Neural crest cell (in vitro differentiated cells): ENCODE data around the gene SNX13. TPM values are rescaled to one million over a fixed set of nuclear protein-coding genes. Genes with fewer than 3 reads are reported as not detected.

Experiments
- DNase-seq: peaks from one replicate; pipeline ENCODE4 v3.0.0; 2021; ENCODE audit warnings: low read depth, mixed read lengths, low spot score
- H3K27ac Mint-ChIP-seq: one replicate; pipeline ENCODE4 v1.8.0; 2021; ENCODE audit warnings: mild to moderate bottlenecking, mixed read lengths; ENCODE audit not compliant: unreplicated experiment
- H3K27me3 Mint-ChIP-seq: 2 replicates; pipeline ENCODE4 v1.8.0; 2021; ENCODE audit warnings: low read depth, mild to moderate bottlenecking, mixed read lengths
- H3K36me3 Mint-ChIP-seq: 2 replicates; pipeline ENCODE4 v1.8.0; 2021; ENCODE audit warnings: low read depth, mild to moderate bottlenecking, mixed read lengths
- H3K4me1 Mint-ChIP-seq: 2 replicates; pipeline ENCODE4 v1.8.0; 2021; ENCODE audit warnings: mixed read lengths
- H3K4me3 Mint-ChIP-seq: one replicate; pipeline ENCODE4 v1.8.0; 2021; ENCODE audit warnings: mild to moderate bottlenecking, mixed read lengths
- H3K9me3 Mint-ChIP-seq: 2 replicates; pipeline ENCODE4 v1.8.0; 2021; ENCODE audit warnings: mixed read lengths
- total RNA-seq: library from RNA; stranded (reverse); gene quantifications from 2 replicates; pipeline ENCODE4 v1.2.1, GENCODE V29; 2021
- TF ChIP-seq, protein P1 (sequence below): fragments of 200-600 bp; sonication (generic); conservative IDR thresholded peaks from 2 replicates; pipeline ENCODE4 v1.5.0; 2021; ENCODE audit warnings: antibody characterized with exemption, mild to moderate bottlenecking

Gene SNX13
- total RNA-seq, 1 donor from 2014 or later, result 35.4 TPM

DNA sequence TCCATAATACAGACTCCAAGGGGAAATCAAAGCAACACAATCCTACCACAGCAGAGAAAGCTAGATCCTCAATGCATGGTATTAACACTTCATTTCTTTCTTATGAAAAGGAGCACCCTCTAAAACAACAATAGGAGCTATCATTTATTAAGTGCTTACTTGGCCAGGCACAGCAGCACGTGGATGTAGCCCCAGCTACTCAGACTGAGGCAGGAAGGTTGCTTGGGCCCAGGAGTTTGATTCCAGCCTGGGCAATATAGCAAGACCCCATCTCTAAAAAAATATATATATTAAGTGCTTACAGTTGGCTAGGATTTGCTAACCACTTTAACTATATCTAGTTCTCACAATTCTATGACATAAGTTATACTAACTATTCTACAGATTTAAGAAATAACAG lies 12.2 kb downstream of the SNX13 start:
- Mint-ChIP-seq H3K9me3 (no peaks in the 10 kb centered on the region), H3K36me3 (no peaks in the 10 kb centered on the region), H3K27ac (no peak overlapping the region), H3K4me3 (no peak overlapping the region), H3K4me1 (no peaks in the 10 kb centered on the region), H3K27me3 (no peaks in the 10 kb centered on the region)
- no peak for DNase-seq
- TF ChIP-seq, protein P1, sequence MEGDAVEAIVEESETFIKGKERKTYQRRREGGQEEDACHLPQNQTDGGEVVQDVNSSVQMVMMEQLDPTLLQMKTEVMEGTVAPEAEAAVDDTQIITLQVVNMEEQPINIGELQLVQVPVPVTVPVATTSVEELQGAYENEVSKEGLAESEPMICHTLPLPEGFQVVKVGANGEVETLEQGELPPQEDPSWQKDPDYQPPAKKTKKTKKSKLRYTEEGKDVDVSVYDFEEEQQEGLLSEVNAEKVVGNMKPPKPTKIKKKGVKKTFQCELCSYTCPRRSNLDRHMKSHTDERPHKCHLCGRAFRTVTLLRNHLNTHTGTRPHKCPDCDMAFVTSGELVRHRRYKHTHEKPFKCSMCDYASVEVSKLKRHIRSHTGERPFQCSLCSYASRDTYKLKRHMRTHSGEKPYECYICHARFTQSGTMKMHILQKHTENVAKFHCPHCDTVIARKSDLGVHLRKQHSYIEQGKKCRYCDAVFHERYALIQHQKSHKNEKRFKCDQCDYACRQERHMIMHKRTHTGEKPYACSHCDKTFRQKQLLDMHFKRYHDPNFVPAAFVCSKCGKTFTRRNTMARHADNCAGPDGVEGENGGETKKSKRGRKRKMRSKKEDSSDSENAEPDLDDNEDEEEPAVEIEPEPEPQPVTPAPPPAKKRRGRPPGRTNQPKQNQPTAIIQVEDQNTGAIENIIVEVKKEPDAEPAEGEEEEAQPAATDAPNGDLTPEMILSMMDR, result no peak

DNA sequence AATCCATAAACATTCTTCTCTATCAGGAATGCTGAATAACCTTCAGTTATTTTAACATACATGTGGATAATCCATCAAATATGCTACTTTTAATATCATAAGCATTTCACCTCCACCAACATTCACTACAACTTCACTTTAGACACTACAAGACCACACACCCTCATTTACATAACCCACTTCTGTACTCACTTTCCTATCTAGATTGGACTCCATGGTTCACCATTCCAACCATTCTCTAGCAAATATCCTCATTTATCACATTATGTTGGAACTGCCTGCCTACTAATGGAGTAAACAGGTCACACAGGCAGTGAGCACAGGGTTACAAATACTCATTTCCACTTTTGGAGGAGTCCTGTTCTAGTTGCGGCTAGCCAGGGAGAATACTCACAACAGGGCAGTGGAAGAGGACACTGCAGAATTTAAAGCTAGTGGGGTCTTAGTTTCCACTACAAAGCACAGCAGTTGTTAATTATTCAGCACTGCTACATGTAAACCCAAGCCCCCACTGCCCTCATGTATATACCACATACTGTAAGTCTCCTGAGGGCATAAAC lies 18.4 kb downstream of the SNX13 start:
- peaks cover 18% of the 10 kb centered on the region for H3K4me1 Mint-ChIP-seq
- H3K27ac Mint-ChIP-seq, result no peak overlapping the region
- peaks cover 13% of the 10 kb centered on the region for H3K36me3 Mint-ChIP-seq

DNA sequence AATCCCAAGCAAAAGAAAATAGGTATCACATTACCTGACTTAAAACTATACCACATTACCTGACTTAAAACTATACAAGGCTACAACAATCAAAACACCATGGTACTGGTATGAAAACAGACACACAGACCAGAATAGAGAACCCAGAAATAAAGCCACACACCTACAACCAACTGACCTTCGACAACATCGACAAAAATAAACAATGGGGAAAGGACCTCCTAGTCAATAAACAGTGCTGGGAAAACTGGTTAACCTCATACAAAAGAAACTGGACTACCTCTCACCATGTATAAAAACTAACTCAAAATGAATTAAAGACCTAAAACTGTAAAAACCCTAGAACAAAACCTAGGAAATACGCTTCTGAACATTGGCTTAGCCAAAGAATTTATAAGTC lies 22.5 kb downstream of the SNX13 start:
- Mint-ChIP-seq H3K27me3 (no peaks in the 10 kb centered on the region), H3K4me1 (peaks cover 38% of the 10 kb centered on the region), H3K9me3 (peaks cover 7% of the 10 kb centered on the region), H3K4me3 (no peak overlapping the region), H3K36me3 (peaks cover 13% of the 10 kb centered on the region), H3K27ac (no peak overlapping the region)
- DNase-seq, result no peak
- TF ChIP-seq, protein P1, result no peak

More for the DNA sequence above, 18.4 kb downstream of the SNX13 start:
- Mint-ChIP-seq H3K4me3 (no peak overlapping the region), H3K9me3 (peaks cover 7% of the 10 kb centered on the region), H3K27me3 (no peaks in the 10 kb centered on the region)
- DNase-seq, result no peak
- TF ChIP-seq, protein P1, result no peak

DNA sequence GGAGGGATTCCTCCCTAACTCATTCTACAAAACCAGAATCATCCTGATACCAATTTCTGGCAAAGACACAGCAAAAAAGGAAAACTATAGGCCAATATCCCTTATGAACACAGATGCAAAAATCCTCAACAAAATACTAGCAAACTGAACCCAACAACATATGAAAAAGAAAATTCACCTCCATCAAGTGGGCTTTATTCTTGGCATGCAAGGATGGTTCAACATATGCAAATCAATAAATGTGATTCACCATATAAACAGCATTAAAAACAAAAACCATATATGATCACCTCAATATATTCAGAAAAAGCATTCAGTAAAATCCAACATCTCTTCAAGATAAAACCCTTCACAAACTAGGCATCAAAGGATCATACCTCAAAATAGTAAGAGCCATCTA lies 23.5 kb downstream of the SNX13 start:
- Mint-ChIP-seq H3K27ac (no peak overlapping the region), H3K36me3 (peaks cover 13% of the 10 kb centered on the region), H3K4me1 (peaks cover 33% of the 10 kb centered on the region), H3K27me3 (no peaks in the 10 kb centered on the region), H3K4me3 (no peak overlapping the region), H3K9me3 (peaks cover 7% of the 10 kb centered on the region)
- no peak for DNase-seq
- TF ChIP-seq, protein P1, result no peak

DNA sequence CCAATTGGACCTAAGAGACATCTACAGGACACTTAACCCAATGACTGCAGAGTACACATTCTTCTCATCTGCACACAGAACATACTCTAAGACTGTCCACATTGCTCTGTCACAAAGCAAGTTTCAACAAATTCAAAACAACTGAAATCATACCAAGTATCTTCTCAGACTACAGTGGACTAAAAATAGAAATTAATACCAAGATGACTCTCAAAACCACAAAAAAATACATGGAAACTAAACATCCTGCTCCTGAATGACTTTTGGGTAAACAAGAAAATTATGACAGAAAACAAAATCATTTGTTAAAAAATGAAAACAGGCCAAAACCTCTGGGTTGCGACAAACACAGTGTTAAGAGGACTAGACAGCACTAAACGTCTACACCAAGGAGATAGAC lies 24.5 kb downstream of the SNX13 start:
- H3K9me3 Mint-ChIP-seq, result peaks cover 7% of the 10 kb centered on the region
- H3K4me1 Mint-ChIP-seq, result peaks cover 23% of the 10 kb centered on the region
- H3K4me3 Mint-ChIP-seq, result no peak overlapping the region
- DNase-seq, result no peak
- peaks cover 13% of the 10 kb centered on the region for H3K36me3 Mint-ChIP-seq
- no peak overlapping the region for H3K27ac Mint-ChIP-seq
- H3K27me3 Mint-ChIP-seq, result no peaks in the 10 kb centered on the region
- TF ChIP-seq, protein P1, result no peak

DNA sequence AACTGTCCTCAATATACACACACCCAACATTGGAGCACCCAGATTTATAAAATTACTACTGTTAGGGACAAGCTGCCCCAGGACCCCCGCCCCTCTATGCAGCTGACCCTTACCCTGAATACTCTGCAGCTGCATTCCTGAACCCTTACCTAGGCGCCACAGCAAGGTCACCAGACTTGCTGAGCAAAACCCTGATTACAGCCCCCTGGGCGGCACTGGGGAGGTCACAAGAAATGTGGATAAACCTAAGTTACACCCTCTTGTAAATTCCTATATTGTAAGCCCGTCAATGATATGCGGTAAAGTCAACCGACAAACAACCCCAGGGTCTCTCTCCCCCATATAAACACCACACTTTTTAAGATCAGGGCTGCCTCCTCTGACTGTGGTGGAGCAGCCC lies 25.1 kb downstream of the SNX13 start:
- peaks cover 21% of the 10 kb centered on the region for H3K4me1 Mint-ChIP-seq
- no peaks in the 10 kb centered on the region for H3K27me3 Mint-ChIP-seq
- no peak overlapping the region for H3K4me3 Mint-ChIP-seq
- H3K9me3 Mint-ChIP-seq, result peaks cover 11% of the 10 kb centered on the region
- H3K27ac Mint-ChIP-seq, result no peak overlapping the region
- TF ChIP-seq, protein P1, result no peak
- H3K36me3 Mint-ChIP-seq, result peaks cover 19% of the 10 kb centered on the region
- no peak for DNase-seq
